Measurements from ENCODE around the gene MARCOL. TPM values are rescaled to one million over a fixed set of nuclear protein-coding genes. Genes with fewer than 3 reads are reported as not detected.

MARCOL gene
- total and polyA plus RNA-seq, 9 of the 15 experiments (the other 6 are each of a cell fraction or from before 2014, with no cell fraction given) = not detected

DNA sequence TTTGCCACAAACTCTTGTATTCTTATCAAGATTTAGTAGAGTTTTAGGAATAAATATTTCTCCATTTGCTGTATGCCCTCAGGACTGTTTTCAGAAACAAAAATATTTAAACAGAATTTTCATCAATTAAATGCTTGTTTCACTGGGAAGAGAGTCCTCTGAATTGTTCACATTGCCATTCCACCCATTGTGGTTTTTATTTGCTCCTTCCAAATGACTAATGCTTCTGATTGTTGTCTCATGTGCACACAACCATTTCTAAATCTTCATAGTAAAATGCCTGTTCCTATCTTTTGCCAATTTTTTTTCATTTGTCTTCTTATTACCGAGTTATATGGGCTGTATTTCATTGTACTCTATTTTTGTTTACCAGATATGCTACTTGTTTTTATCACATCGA is 10.6 kb downstream of the MARCOL start:
- BruUV-seq (replicated peaks) = no TSS peak
- ChIA-PET CTCF (ENCODE audit: low intra/inter-chr PET ratio) (no interaction called here), POLR2A (interaction anchor here (0.6 kb wide), 1 partner anchor 160 kb away, joined by 3 read pairs; no protein-coding TSS in a partner anchor)
- in situ Hi-C loops (cut with MboI) = no loop called here
- H3K9me1 ChIP-seq (ENCODE audit: control insufficient read depth, insufficient read depth, low read length) = no peaks in the 10 kb centered on the region
- ATAC-seq (no peak), FAIRE-seq (no peak), DNase-seq (ENCODE audit: extremely low read depth in 1 of 4, low spot score in 3 of 4) (no peak)
- H3K36me3 ChIP-seq (ENCODE audit: control insufficient read depth, insufficient read depth, low read length) = no peaks in the 10 kb centered on the region
- H3K4me3 ChIP-seq = no peak overlapping the region
- H3K79me2 ChIP-seq (ENCODE audit: control insufficient read depth, insufficient read depth, low read length) = no peaks in the 10 kb centered on the region
- H2AFZ ChIP-seq (ENCODE audit: low read depth, low read length) = no peak overlapping the region
- no peaks in the 10 kb centered on the region for H3K4me1 ChIP-seq (replicated peaks in 1 of 2; ENCODE audit: control insufficient read depth in 2 of 2, insufficient read depth in 2 of 2, low read length in 2 of 2)
- no peak for TF ChIP-seq ZNF586 (CRISPR knock-in tag; conservative IDR thresholded peaks at IDR 0.05)
- no peak for TF ChIP-seq ASH1L (IDR thresholded peaks at IDR 0.05; ENCODE audit: borderline replicate concordance, low read depth, partially characterized antibody)
- TF ChIP-seq ELF4 (CRISPR knock-in tag; IDR thresholded peaks at IDR 0.05) = no peak
- TF ChIP-seq RFX5 (IDR thresholded peaks at IDR 0.05; ENCODE audit: low read depth, low read length) = no peak
- TF ChIP-seq, protein P1, sequence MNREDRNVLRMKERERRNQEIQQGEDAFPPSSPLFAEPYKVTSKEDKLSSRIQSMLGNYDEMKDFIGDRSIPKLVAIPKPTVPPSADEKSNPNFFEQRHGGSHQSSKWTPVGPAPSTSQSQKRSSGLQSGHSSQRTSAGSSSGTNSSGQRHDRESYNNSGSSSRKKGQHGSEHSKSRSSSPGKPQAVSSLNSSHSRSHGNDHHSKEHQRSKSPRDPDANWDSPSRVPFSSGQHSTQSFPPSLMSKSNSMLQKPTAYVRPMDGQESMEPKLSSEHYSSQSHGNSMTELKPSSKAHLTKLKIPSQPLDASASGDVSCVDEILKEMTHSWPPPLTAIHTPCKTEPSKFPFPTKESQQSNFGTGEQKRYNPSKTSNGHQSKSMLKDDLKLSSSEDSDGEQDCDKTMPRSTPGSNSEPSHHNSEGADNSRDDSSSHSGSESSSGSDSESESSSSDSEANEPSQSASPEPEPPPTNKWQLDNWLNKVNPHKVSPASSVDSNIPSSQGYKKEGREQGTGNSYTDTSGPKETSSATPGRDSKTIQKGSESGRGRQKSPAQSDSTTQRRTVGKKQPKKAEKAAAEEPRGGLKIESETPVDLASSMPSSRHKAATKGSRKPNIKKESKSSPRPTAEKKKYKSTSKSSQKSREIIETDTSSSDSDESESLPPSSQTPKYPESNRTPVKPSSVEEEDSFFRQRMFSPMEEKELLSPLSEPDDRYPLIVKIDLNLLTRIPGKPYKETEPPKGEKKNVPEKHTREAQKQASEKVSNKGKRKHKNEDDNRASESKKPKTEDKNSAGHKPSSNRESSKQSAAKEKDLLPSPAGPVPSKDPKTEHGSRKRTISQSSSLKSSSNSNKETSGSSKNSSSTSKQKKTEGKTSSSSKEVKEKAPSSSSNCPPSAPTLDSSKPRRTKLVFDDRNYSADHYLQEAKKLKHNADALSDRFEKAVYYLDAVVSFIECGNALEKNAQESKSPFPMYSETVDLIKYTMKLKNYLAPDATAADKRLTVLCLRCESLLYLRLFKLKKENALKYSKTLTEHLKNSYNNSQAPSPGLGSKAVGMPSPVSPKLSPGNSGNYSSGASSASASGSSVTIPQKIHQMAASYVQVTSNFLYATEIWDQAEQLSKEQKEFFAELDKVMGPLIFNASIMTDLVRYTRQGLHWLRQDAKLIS (CRISPR knock-in tag; IDR thresholded peaks at IDR 0.05) = no peak
- TF ChIP-seq NCOA2 (IDR thresholded peaks at IDR 0.05; ENCODE audit: partially characterized antibody in 2 of 2) = no peak
- 0% methylated on average over 2 of the region's 2 CpGs for WGBS (ENCODE audit: insufficient coverage, low coverage, missing lambda C conversion rate)
- H3K27me3 ChIP-seq (ENCODE audit: control insufficient read depth in 2 of 2, insufficient read depth in 2 of 2, low read length in 2 of 2) = no peaks in the 10 kb centered on the region
- H3K9me3 ChIP-seq (replicated peaks; ENCODE audit: control insufficient read depth, insufficient read depth, low read depth, low read length) = no peaks in the 10 kb centered on the region
- H4K20me1 ChIP-seq (replicated peaks; ENCODE audit: control insufficient read depth, insufficient read depth, low read length) = no peaks in the 10 kb centered on the region
- intact Hi-C loops (cut with micrococcal nuclease) = no loop called here
- no peak overlapping the region for H3K4me2 ChIP-seq (ENCODE audit: insufficient read depth, low read length)
- no peak overlapping the region for H3K27ac ChIP-seq (ENCODE audit: extremely low read depth, low read depth, low read length)
- H3K9ac ChIP-seq (ENCODE audit: insufficient read depth in 1 of 2, low read depth in 2 of 2, low read length in 2 of 2) = no peak overlapping the region
